Tibial nerve (tissue), 4 donors: Measurements from ENCODE around the gene SMAD3. TPM values are rescaled to one million over a fixed set of nuclear protein-coding genes. Genes with fewer than 3 reads are reported as not detected.

Source experiments
- DNase-seq, 2 donors: peaks; one replicate each; pipeline ENCODE4 v3.0.0-alpha.2; 2019; ENCODE audit warnings: low spot score in 2 of 2
- H3K27ac ChIP-seq, 4 donors: fragments of 200-600 bp; sonication (generic) in 3 of 4; one replicate each; pipeline ENCODE4 v1.5.1; 2017 to 2019; ENCODE audit warnings: mild to moderate bottlenecking in 1 of 4
- H3K27me3 ChIP-seq, 2 donors: fragments of 200-600 bp; sonication (generic) in 1 of 2; one replicate each; pipeline versions ENCODE4 v1.5.1 to v1.6.0; 2017 to 2019
- H3K36me3 ChIP-seq, 3 donors: fragments of 200-600 bp; sonication (generic); one replicate each; pipeline ENCODE4 v1.5.1; 2018 to 2019
- H3K4me1 ChIP-seq, 4 donors: fragments of 200-600 bp; sonication (generic) in 3 of 4; one replicate each; pipeline ENCODE4 v1.5.1; 2017 to 2019
- H3K4me3 ChIP-seq, 4 donors: fragments of 200-600 bp; sonication (generic) in 3 of 4; one replicate each; pipeline ENCODE4 v1.5.1; 2017 to 2019; ENCODE audit warnings: mild to moderate bottlenecking in 1 of 4, moderate library complexity in 1 of 4
- H3K9me3 ChIP-seq, 4 donors: fragments of 200-600 bp; sonication (generic) in 3 of 4; one replicate each; pipeline ENCODE4 v1.5.1; 2017 to 2019
- CTCF ChIP-seq, 5 experiments: fragments of 200-600 bp in 3 of 5; fragments of 450-650 bp in 2 of 5; sonication (generic) in 3 of 5; IDR thresholded peaks; one replicate each; pipeline ENCODE4 v1.5.1; 2016 to 2019; ENCODE audit warnings: antibody characterized with exemption in 5 of 5, mild to moderate bottlenecking in 3 of 5, moderate library complexity in 2 of 5
- EP300 ChIP-seq, 2 donors: sonication (generic); formaldehyde crosslinking; IDR thresholded peaks; one replicate each; pipeline ENCODE4 v1.6.1; 2017; ENCODE audit warnings: antibody characterized with exemption in 2 of 2, mild to moderate bottlenecking in 1 of 2
- POLR2A ChIP-seq, 2 donors: fragments of 450-650 bp; IDR thresholded peaks; one replicate each; pipeline ENCODE4 v1.6.1; 2017; ENCODE audit warnings: antibody characterized with exemption in 2 of 2, mild to moderate bottlenecking in 2 of 2, moderate library complexity in 2 of 2
- WGBS, 2 donors: methylation state at CpG; one replicate each; pipeline ENCODE4 v1.1.5; 2018; 5-methylcytosine and 5-hydroxymethylcytosine counted together
- total RNA-seq, 4 donors: library from RNA; depleted of rRNA; stranded (reverse); fragments of >200 nt; gene quantifications; one replicate each; pipeline ENCODE4 v1.1.0, GENCODE V29; 2016

The SMAD3 gene
- total RNA-seq, 4 donors from 2014 or later = 36.3 to 68.6 (median 44.1) TPM

GRCh38 chr15:67107014-67107812 is 41.8 kb downstream of the SMAD3 start:
- peaks cover 0 to 87% (median 76%) of the 10 kb centered on the region in 4 donors for H3K4me1 ChIP-seq
- no peak for DNase-seq

GRCh38 chr15:67108122-67108961 is 42.9 kb downstream of the SMAD3 start:
- peak overlapping the region in 3 of 4 donors; percentile 71 to 81 (median 79) for H3K27ac ChIP-seq
- no peaks in the 10 kb centered on the region for H3K27me3 ChIP-seq
- TF ChIP-seq POLR2A (IDR thresholded peaks at IDR 0.05) (no peak), EP300 (IDR thresholded peaks at IDR 0.05) (no peak), CTCF (IDR thresholded peaks at IDR 0.05) (no peak)
- H3K4me1 ChIP-seq = peaks cover 0 to 78% (median 68%) of the 10 kb centered on the region in 4 donors
- no peaks in the 10 kb centered on the region for H3K36me3 ChIP-seq
- DNase-seq = no peak
- no peak overlapping the region for H3K4me3 ChIP-seq
- peaks cover 0 to 4% (median 2%) of the 10 kb centered on the region in 4 donors for H3K9me3 ChIP-seq
- 54 to 71% methylated on average over 9 of the region's 9 CpGs for WGBS, 2 donors

More at GRCh38 chr15:67107014-67107812, 41.8 kb downstream of the SMAD3 start:
- Histone ChIP-seq H3K27me3 (no peaks in the 10 kb centered on the region), H3K27ac (peak overlapping the region in 3 of 4 donors; percentile 71 to 86 (median 79)), H3K4me3 (no peak overlapping the region), H3K36me3 (no peaks in the 10 kb centered on the region), H3K9me3 (peaks cover 0 to 4% (median 2%) of the 10 kb centered on the region in 4 donors)
- WGBS, 2 donors = 65 to 75% methylated on average over 12 of the region's 12 CpGs
- TF ChIP-seq CTCF (IDR thresholded peaks at IDR 0.05) (no peak), EP300 (IDR thresholded peaks at IDR 0.05) (peak in 1 of 2 donors; percentile 26)

- H3K27me3 ChIP-seq = no peaks in the 10 kb centered on the region
- H3K27ac ChIP-seq = peak overlapping the region in 3 of 4 donors; percentile 77 to 79 (median 78)
- H3K9me3 ChIP-seq = peaks cover 0 to 4% (median 2%) of the 10 kb centered on the region in 4 donors
- H3K4me3 ChIP-seq = no peak overlapping the region
- WGBS, 2 donors = 10 to 15% methylated on average over 18 of the region's 18 CpGs
- H3K4me1 ChIP-seq = peaks cover 0 to 74% (median 62%) of the 10 kb centered on the region in 4 donors
- peak; percentile 67 to 91 for TF ChIP-seq EP300 (IDR thresholded peaks at IDR 0.05)
- TF ChIP-seq CTCF (IDR thresholded peaks at IDR 0.05) = no peak
- TF ChIP-seq POLR2A (IDR thresholded peaks at IDR 0.05) = no peak
- no peaks in the 10 kb centered on the region for H3K36me3 ChIP-seq
- DNase-seq = peak; percentile 50 to 73
Measured at GRCh38 chr15:67109141-67110034, 44.0 kb downstream of the SMAD3 start.

GRCh38 chr15:67110361-67110781 is 45.0 kb downstream of the SMAD3 start:
- TF ChIP-seq EP300 (IDR thresholded peaks at IDR 0.05) = no peak
- no peak for TF ChIP-seq POLR2A (IDR thresholded peaks at IDR 0.05)
- no peak for TF ChIP-seq CTCF (IDR thresholded peaks at IDR 0.05)
- Histone ChIP-seq H3K9me3 (peaks cover 0 to 4% (median 2%) of the 10 kb centered on the region in 4 donors), H3K27me3 (no peaks in the 10 kb centered on the region), H3K36me3 (no peaks in the 10 kb centered on the region), H3K4me3 (no peak overlapping the region), H3K27ac (peak overlapping the region in 3 of 4 donors; percentile 77 to 79 (median 78)), H3K4me1 (peaks cover 0 to 73% (median 57%) of the 10 kb centered on the region in 4 donors)
- 64 to 92% methylated on average over 5 of the region's 5 CpGs for WGBS, 2 donors
- no peak for DNase-seq
